ENCODE measurements around the gene HUWE1.

The HUWE1 gene

DNA sequence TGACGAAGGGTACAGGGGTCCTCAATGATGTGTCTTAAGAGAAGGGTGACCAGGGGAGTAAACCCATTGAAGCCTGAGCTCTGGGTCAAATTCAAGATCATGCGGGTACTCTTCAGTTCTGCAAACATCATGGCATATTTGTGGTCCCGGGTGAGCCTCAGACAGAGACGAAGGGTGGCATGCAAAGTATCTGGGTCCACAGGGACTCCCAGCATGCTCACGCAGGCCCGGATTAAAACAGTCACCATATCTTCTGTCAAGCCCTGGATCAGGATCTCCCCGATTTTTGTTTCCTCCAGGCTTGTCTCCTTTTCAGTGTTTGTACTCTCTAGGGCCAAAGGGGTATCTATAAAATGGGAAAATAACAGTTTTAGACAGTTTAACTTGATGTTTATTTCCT, 102.9 kb downstream of the HUWE1 start:
- Histone ChIP-seq H3K4ac (ENCODE audit: low read length) (no peak overlapping the region), H3K4me1 (ENCODE audit: control insufficient read depth in 2 of 2, insufficient read depth in 1 of 2, low read depth in 1 of 2, low read length in 2 of 2) (no peaks in the 10 kb centered on the region), H4K91ac (ENCODE audit: low read depth, low read length, poor library complexity) (no peak overlapping the region), H4K8ac (ENCODE audit: low read depth, low read length) (no peak overlapping the region), H2BK5ac (ENCODE audit: low read length) (no peak overlapping the region), H2BK12ac (ENCODE audit: low read length) (no peak overlapping the region), H3K9ac (ENCODE audit: low read depth, low read length, poor library complexity) (no peak overlapping the region), H3K4me3 (ENCODE audit: low read length in 2 of 2) (no peak overlapping the region), H3K36me3 (replicated peaks in 1 of 2; ENCODE audit: control insufficient read depth in 2 of 2, insufficient read depth in 2 of 2, low read length in 2 of 2) (peaks cover 25 to 88% of the 10 kb centered on the region in 2 donors), H3K14ac (ENCODE audit: low read length) (no peak overlapping the region), H3K4me2 (ENCODE audit: insufficient read depth, low read length, poor library complexity, severe bottlenecking) (no peak overlapping the region), H2BK15ac (ENCODE audit: low read length) (no peak overlapping the region), H3K79me1 (ENCODE audit: low read depth, low read length) (peaks cover 3% of the 10 kb centered on the region), H3K9me3 (replicated peaks in 1 of 2; ENCODE audit: control insufficient read depth in 2 of 2, insufficient read depth in 1 of 2, low read depth in 1 of 2, low read length in 2 of 2) (peaks cover 3 to 7% of the 10 kb centered on the region in 2 donors), H2AK5ac (ENCODE audit: low read depth, low read length) (no peak overlapping the region), H3K27ac (replicated peaks; ENCODE audit: low read length) (no peak overlapping the region), H2AFZ (ENCODE audit: low read length) (no peak overlapping the region), H2BK120ac (ENCODE audit: low read depth, low read length) (no peak overlapping the region), H3K27me3 (ENCODE audit: control insufficient read depth in 3 of 3, insufficient read depth in 3 of 3, low read depth in 1 of 3, low read length in 3 of 3) (no peaks in the 10 kb centered on the region), H3K18ac (ENCODE audit: low read length) (no peak overlapping the region), H3K23ac (ENCODE audit: low read depth, low read length, poor library complexity) (no peak overlapping the region)
- WGBS, 2 donors (ENCODE audit: extremely low coverage in 2 of 2, insufficient read length in 2 of 2, insufficient replicate concordance in 1 of 2), result no CpG with 5 or more reads among the region's 7 CpGs
- no peak for DNase-seq (ENCODE audit: low spot score)

DNA sequence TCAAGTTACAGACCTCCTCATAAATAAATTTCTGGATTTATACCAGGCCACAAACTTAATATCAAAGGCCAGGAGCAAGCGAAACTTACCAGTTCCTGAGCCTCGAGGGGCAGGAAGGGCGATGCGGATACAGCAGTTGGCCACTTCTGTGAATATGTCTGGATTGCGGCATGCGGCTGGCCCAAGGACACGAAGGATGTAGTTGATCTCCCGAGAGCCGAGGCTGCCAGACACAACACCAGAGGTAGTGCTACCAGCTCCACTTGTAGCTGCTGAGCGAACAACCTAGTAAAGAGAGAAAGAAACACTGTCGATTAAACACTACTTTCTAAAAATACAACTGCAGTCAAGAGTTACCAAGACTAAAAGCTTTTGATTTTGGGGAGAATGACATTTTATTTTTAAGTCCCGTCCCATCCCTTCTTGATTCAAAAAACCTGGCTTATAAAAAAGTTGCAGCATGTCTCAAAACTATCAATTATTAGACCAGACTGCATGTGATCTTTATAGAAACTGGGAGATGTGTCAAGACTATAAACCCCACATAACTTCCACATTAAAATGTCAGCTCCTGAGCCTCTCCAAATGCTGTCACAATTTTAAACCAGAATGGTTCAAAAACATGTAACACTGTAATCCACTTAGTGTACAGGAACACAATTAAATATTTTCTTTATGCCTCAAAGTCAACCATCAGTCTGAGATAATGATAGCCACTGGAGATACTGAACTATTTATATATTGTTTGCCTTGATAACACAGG, 105.6 kb downstream of the HUWE1 start:
- peaks cover 3% of the 10 kb centered on the region for H3K79me1 ChIP-seq (ENCODE audit: low read depth, low read length)

DNA sequence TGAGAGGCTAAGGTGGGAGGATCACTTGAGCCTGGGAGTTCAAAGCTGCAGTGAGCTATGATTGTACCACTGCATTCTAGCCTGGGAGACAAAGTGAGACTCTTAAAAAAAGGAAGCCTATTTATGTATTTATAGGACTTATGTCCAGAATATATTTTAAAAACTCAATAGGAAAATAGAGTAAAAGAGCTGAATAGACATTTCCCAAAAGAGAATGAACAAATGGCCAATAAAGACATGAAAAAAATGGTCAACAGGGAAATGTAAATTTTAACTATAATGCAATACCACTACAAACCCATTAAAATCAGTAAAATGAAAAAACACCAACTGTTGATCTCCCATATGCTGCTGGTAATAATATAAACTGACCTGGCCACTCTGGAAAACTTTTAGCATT, 115.0 kb downstream of the HUWE1 start:
- no peak overlapping the region for H3K14ac ChIP-seq (ENCODE audit: low read length)

More for the DNA sequence above, 105.6 kb downstream of the HUWE1 start:
- Histone ChIP-seq H3K4me1 (ENCODE audit: control insufficient read depth in 2 of 2, insufficient read depth in 1 of 2, low read depth in 1 of 2, low read length in 2 of 2) (no peaks in the 10 kb centered on the region), H3K36me3 (replicated peaks in 1 of 2; ENCODE audit: control insufficient read depth in 2 of 2, insufficient read depth in 2 of 2, low read length in 2 of 2) (peaks cover 21 to 74% of the 10 kb centered on the region in 2 donors), H3K18ac (ENCODE audit: low read length) (no peak overlapping the region), H3K27ac (replicated peaks; ENCODE audit: low read length) (no peak overlapping the region), H3K4ac (ENCODE audit: low read length) (no peak overlapping the region), H2BK15ac (ENCODE audit: low read length) (no peak overlapping the region), H3K4me3 (ENCODE audit: low read length in 2 of 2) (no peak overlapping the region), H3K9me3 (replicated peaks in 1 of 2; ENCODE audit: control insufficient read depth in 2 of 2, insufficient read depth in 1 of 2, low read depth in 1 of 2, low read length in 2 of 2) (peaks cover 3 to 7% of the 10 kb centered on the region in 2 donors), H4K8ac (ENCODE audit: low read depth, low read length) (no peak overlapping the region), H3K27me3 (ENCODE audit: control insufficient read depth in 3 of 3, insufficient read depth in 3 of 3, low read depth in 1 of 3, low read length in 3 of 3) (no peaks in the 10 kb centered on the region), H3K9ac (ENCODE audit: low read depth, low read length, poor library complexity) (no peak overlapping the region), H2BK120ac (ENCODE audit: low read depth, low read length) (no peak overlapping the region), H2BK12ac (ENCODE audit: low read length) (no peak overlapping the region), H3K14ac (ENCODE audit: low read length) (no peak overlapping the region), H2BK5ac (ENCODE audit: low read length) (no peak overlapping the region), H2AK5ac (ENCODE audit: low read depth, low read length) (no peak overlapping the region), H4K91ac (ENCODE audit: low read depth, low read length, poor library complexity) (no peak overlapping the region), H3K23ac (ENCODE audit: low read depth, low read length, poor library complexity) (no peak overlapping the region), H2AFZ (ENCODE audit: low read length) (no peak overlapping the region), H3K4me2 (ENCODE audit: insufficient read depth, low read length, poor library complexity, severe bottlenecking) (no peak overlapping the region)
- no peak for DNase-seq (ENCODE audit: low spot score)
- WGBS, 2 donors (ENCODE audit: extremely low coverage in 2 of 2, insufficient read length in 2 of 2, insufficient replicate concordance in 1 of 2), result no CpG with 5 or more reads among the region's 12 CpGs

DNA sequence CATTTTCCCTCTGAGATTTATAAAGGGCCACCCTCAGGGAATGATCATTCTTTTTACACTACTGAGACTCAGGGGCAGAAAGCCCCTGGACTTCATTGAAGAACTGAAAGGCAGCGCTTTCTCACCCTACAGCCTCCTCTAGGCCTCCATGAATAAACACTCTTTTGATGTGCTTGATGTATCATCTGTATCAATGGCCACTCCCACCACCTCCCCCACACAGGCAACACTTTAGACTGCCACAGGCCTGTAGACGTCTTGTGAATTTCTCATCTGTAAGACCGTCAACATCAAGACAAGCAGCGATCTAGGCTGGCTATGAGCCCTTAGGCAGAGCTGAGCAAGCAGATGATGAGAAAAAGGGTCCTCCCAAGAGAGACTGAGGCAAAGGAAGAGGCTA, 123.2 kb downstream of the HUWE1 start:
- DNase-seq (ENCODE audit: low spot score), result no peak
- Histone ChIP-seq H3K36me3 (replicated peaks in 1 of 2; ENCODE audit: control insufficient read depth in 2 of 2, insufficient read depth in 2 of 2, low read length in 2 of 2) (peaks cover 57 to 99% of the 10 kb centered on the region in 2 donors), H3K23ac (ENCODE audit: low read depth, low read length, poor library complexity) (no peak overlapping the region)

More for the DNA sequence above, 115.0 kb downstream of the HUWE1 start:
- peaks cover 26 to 99% of the 10 kb centered on the region in 2 donors for H3K36me3 ChIP-seq (replicated peaks in 1 of 2; ENCODE audit: control insufficient read depth in 2 of 2, insufficient read depth in 2 of 2, low read length in 2 of 2)
- H3K27me3 ChIP-seq (ENCODE audit: control insufficient read depth in 3 of 3, insufficient read depth in 3 of 3, low read depth in 1 of 3, low read length in 3 of 3), result no peaks in the 10 kb centered on the region
- H2AFZ ChIP-seq (ENCODE audit: low read length), result no peak overlapping the region
- H4K8ac ChIP-seq (ENCODE audit: low read depth, low read length), result no peak overlapping the region
- H3K18ac ChIP-seq (ENCODE audit: low read length), result no peak overlapping the region
- no peak overlapping the region for H3K27ac ChIP-seq (replicated peaks; ENCODE audit: low read length)
- H4K91ac ChIP-seq (ENCODE audit: low read depth, low read length, poor library complexity), result no peak overlapping the region
- no peak overlapping the region for H3K4ac ChIP-seq (ENCODE audit: low read length)
- H3K4me2 ChIP-seq (ENCODE audit: insufficient read depth, low read length, poor library complexity, severe bottlenecking), result no peak overlapping the region
- no peak overlapping the region for H2BK120ac ChIP-seq (ENCODE audit: low read depth, low read length)
- no peaks in the 10 kb centered on the region for H3K4me1 ChIP-seq (ENCODE audit: control insufficient read depth in 2 of 2, insufficient read depth in 1 of 2, low read depth in 1 of 2, low read length in 2 of 2)
- no peak overlapping the region for H3K23ac ChIP-seq (ENCODE audit: low read depth, low read length, poor library complexity)
- H3K79me1 ChIP-seq (ENCODE audit: low read depth, low read length), result no peaks in the 10 kb centered on the region
- H2AK5ac ChIP-seq (ENCODE audit: low read depth, low read length), result no peak overlapping the region
- H3K4me3 ChIP-seq (ENCODE audit: low read length in 2 of 2), result no peak overlapping the region
- DNase-seq (ENCODE audit: low spot score), result no peak
- H2BK12ac ChIP-seq (ENCODE audit: low read length), result no peak overlapping the region
- no peak overlapping the region for H3K9ac ChIP-seq (ENCODE audit: low read depth, low read length, poor library complexity)
- no peak overlapping the region for H2BK5ac ChIP-seq (ENCODE audit: low read length)
- H2BK15ac ChIP-seq (ENCODE audit: low read length), result no peak overlapping the region
- no peaks in the 10 kb centered on the region for H3K9me3 ChIP-seq (replicated peaks in 1 of 2; ENCODE audit: control insufficient read depth in 2 of 2, insufficient read depth in 1 of 2, low read depth in 1 of 2, low read length in 2 of 2)

More for the DNA sequence above, 123.2 kb downstream of the HUWE1 start:
- Histone ChIP-seq H3K4me1 (ENCODE audit: control insufficient read depth in 2 of 2, insufficient read depth in 1 of 2, low read depth in 1 of 2, low read length in 2 of 2) (no peaks in the 10 kb centered on the region), H2BK5ac (ENCODE audit: low read length) (no peak overlapping the region), H2AK5ac (ENCODE audit: low read depth, low read length) (no peak overlapping the region), H3K4ac (ENCODE audit: low read length) (no peak overlapping the region), H3K4me2 (ENCODE audit: insufficient read depth, low read length, poor library complexity, severe bottlenecking) (no peak overlapping the region), H2AFZ (ENCODE audit: low read length) (no peak overlapping the region), H4K91ac (ENCODE audit: low read depth, low read length, poor library complexity) (no peak overlapping the region), H3K9ac (ENCODE audit: low read depth, low read length, poor library complexity) (no peak overlapping the region), H3K27me3 (ENCODE audit: control insufficient read depth in 3 of 3, insufficient read depth in 3 of 3, low read depth in 1 of 3, low read length in 3 of 3) (no peaks in the 10 kb centered on the region), H3K9me3 (replicated peaks in 1 of 2; ENCODE audit: control insufficient read depth in 2 of 2, insufficient read depth in 1 of 2, low read depth in 1 of 2, low read length in 2 of 2) (no peaks in the 10 kb centered on the region), H2BK120ac (ENCODE audit: low read depth, low read length) (no peak overlapping the region), H2BK12ac (ENCODE audit: low read length) (no peak overlapping the region), H3K27ac (replicated peaks; ENCODE audit: low read length) (no peak overlapping the region), H3K18ac (ENCODE audit: low read length) (no peak overlapping the region), H3K14ac (ENCODE audit: low read length) (no peak overlapping the region), H2BK15ac (ENCODE audit: low read length) (no peak overlapping the region), H3K79me1 (ENCODE audit: low read depth, low read length) (peaks cover 4% of the 10 kb centered on the region), H4K8ac (ENCODE audit: low read depth, low read length) (no peak overlapping the region), H3K4me3 (ENCODE audit: low read length in 2 of 2) (no peak overlapping the region)
- no CpG with 5 or more reads among the region's 4 CpGs for WGBS, 2 donors (ENCODE audit: extremely low coverage in 2 of 2, insufficient read length in 2 of 2, insufficient replicate concordance in 1 of 2)

Measured in neuronal stem cell (in vitro differentiated cells).